ENCODE data around the gene SPATA6L.

GRCh38 chr9:4549751-4550295, 116.5 kb downstream of the SPATA6L start:
- no peak for TF ChIP-seq CTCF (conservative IDR thresholded peaks at IDR 0.05 in 1 of 2, IDR thresholded peaks at IDR 0.05 in 1 of 2; ENCODE audit: extremely low read depth in 1 of 2, insufficient read depth in 1 of 2, low read depth in 1 of 2, low read length in 2 of 2)
- TF ChIP-seq EZH2 (IDR thresholded peaks at IDR 0.05; ENCODE audit: borderline replicate concordance, low read length), result no peak

Data from mammary epithelial cell (primary cell).